Body of pancreas (tissue), 4 donors: ENCODE data around the gene CADPS. TPM values are rescaled to one million over a fixed set of nuclear protein-coding genes. Genes with fewer than 3 reads are reported as not detected.

Source experiments
- ATAC-seq: fragments of 150-250 bp; one replicate; pipeline ENCODE4 v1.9.1; 2016
- DNase-seq, 4 donors: peaks; one replicate each; pipeline ENCODE4 v3.0.0-alpha.2; 2019
- H3K27ac ChIP-seq, 4 donors: fragments of 200-600 bp; sonication (generic); 1 replicate in 3 of 4; 2 replicates in 1 of 4; pipeline versions ENCODE4 v1.5.1 to v1.6.1; 2016 to 2019; ENCODE audit warnings: mild to moderate bottlenecking in 1 of 4, mixed read lengths in 1 of 4, moderate library complexity in 1 of 4
- H3K27me3 ChIP-seq, 2 donors: fragments of 200-600 bp; sonication (generic); one replicate each; pipeline ENCODE4 v1.6.0; 2016; ENCODE audit warnings: mild to moderate bottlenecking in 1 of 2
- H3K36me3 ChIP-seq, 2 donors: fragments of 200-600 bp; sonication (generic); replicated peaks in 1 of 2; 2 replicates each; pipeline ENCODE4 v1.5.1; 2016; ENCODE audit warnings: low read depth in 2 of 2; ENCODE audit not compliant: insufficient read depth in 1 of 2
- H3K4me1 ChIP-seq: fragments of 200-600 bp; sonication (generic); one replicate; pipeline ENCODE4 v1.6.0; 2016
- H3K4me3 ChIP-seq, 2 donors: fragments of 200-600 bp; sonication (generic); 1 replicate in 1 of 2; 2 replicates in 1 of 2; pipeline ENCODE4 v1.5.1; 2016 to 2019
- H3K9me3 ChIP-seq, 3 donors: fragments of 200-600 bp; sonication (generic); 1 replicate in 2 of 3; 2 replicates in 1 of 3; pipeline ENCODE4 v1.5.1; 2016
- CTCF ChIP-seq, 7 experiments: fragments of 450-650 bp in 4 of 7; fragments of 200-600 bp in 3 of 7; sonication (generic) in 3 of 7; IDR thresholded peaks; one replicate each; pipeline ENCODE4 v1.5.1; 2016 to 2019; ENCODE audit warnings: antibody characterized with exemption in 7 of 7
- POLR2A ChIP-seq, 3 donors: fragments of 450-650 bp; IDR thresholded peaks; one replicate each; pipeline ENCODE4 v1.6.1; 2016; ENCODE audit warnings: antibody characterized with exemption in 3 of 3, mild to moderate bottlenecking in 2 of 3
- WGBS, 2 donors: methylation state at CpG; one replicate each; pipeline ENCODE4 v1.1.5; 2017; 5-methylcytosine and 5-hydroxymethylcytosine counted together
- intact Hi-C: fragments of 100-400 bp; cut with DNase I; formaldehyde crosslinking; loops from one replicate; pipeline ENCODE4 v1.15.1; 2023
- total RNA-seq, 2 donors: library from RNA; depleted of rRNA; stranded (reverse); fragments of >200 nt; gene quantifications; one replicate each; pipeline ENCODE4 v1.1.0, GENCODE V29; 2016

CADPS gene
- total RNA-seq, 2 donors from 2014 or later, result 22.1 to 67.6 TPM

GRCh38 chr3:62803276-62803675 lies 71.9 kb downstream of the CADPS start:
- Histone ChIP-seq H3K27me3 (no peaks in the 10 kb centered on the region), H3K36me3 (no peaks in the 10 kb centered on the region), H3K4me3 (no peak overlapping the region), H3K9me3 (no peaks in the 10 kb centered on the region), H3K4me1 (no peaks in the 10 kb centered on the region), H3K27ac (no peak overlapping the region)
- no peak for DNase-seq
- intact Hi-C loops, result no loop called here
- no peak for TF ChIP-seq CTCF (IDR thresholded peaks at IDR 0.05)
- TF ChIP-seq POLR2A (IDR thresholded peaks at IDR 0.05), result no peak
- ATAC-seq, result no peak
- WGBS, 2 donors, result 44 to 45% methylated on average over 2 of the region's 2 CpGs

- Histone ChIP-seq H3K4me1 (no peaks in the 10 kb centered on the region), H3K9me3 (no peaks in the 10 kb centered on the region), H3K36me3 (no peaks in the 10 kb centered on the region), H3K4me3 (no peak overlapping the region), H3K27ac (no peak overlapping the region), H3K27me3 (no peaks in the 10 kb centered on the region)
- 22 to 27% methylated on average over 3 of the region's 3 CpGs for WGBS, 2 donors
- intact Hi-C loops, result no loop called here
- no peak for ATAC-seq
- no peak for DNase-seq
- TF ChIP-seq CTCF (IDR thresholded peaks at IDR 0.05) (no peak), POLR2A (IDR thresholded peaks at IDR 0.05) (no peak)
These were observed 77.2 kb downstream of the CADPS start for GRCh38 chr3:62798000-62798399.

GRCh38 chr3:62797132-62797531 lies 78.1 kb downstream of the CADPS start:
- DNase-seq, result no peak
- intact Hi-C loops, result no loop called here
- Histone ChIP-seq H3K27me3 (no peaks in the 10 kb centered on the region), H3K36me3 (no peaks in the 10 kb centered on the region), H3K4me1 (no peaks in the 10 kb centered on the region), H3K4me3 (no peak overlapping the region), H3K9me3 (no peaks in the 10 kb centered on the region), H3K27ac (no peak overlapping the region)
- 39 to 58% methylated on average over 3 of the region's 3 CpGs for WGBS, 2 donors
- no peak for ATAC-seq
- TF ChIP-seq POLR2A (IDR thresholded peaks at IDR 0.05) (no peak), CTCF (IDR thresholded peaks at IDR 0.05) (no peak)

GRCh38 chr3:62795978-62796657 lies 79.1 kb downstream of the CADPS start:
- no peak for ATAC-seq
- no peaks in the 10 kb centered on the region for H3K27me3 ChIP-seq
- H3K9me3 ChIP-seq, result no peaks in the 10 kb centered on the region
- TF ChIP-seq POLR2A (IDR thresholded peaks at IDR 0.05), result no peak
- TF ChIP-seq CTCF (IDR thresholded peaks at IDR 0.05), result no peak
- no peak overlapping the region for H3K27ac ChIP-seq
- intact Hi-C loops, result no loop called here
- DNase-seq, result no peak
- WGBS, 2 donors, result 61 to 67% methylated on average over 2 of the region's 2 CpGs
- no peak overlapping the region for H3K4me3 ChIP-seq
- no peaks in the 10 kb centered on the region for H3K36me3 ChIP-seq
- no peaks in the 10 kb centered on the region for H3K4me1 ChIP-seq

- ATAC-seq (no peak), DNase-seq (no peak)
- no peak overlapping the region for H3K27ac ChIP-seq
- H3K4me3 ChIP-seq, result no peak overlapping the region
- H3K36me3 ChIP-seq, result no peaks in the 10 kb centered on the region
- TF ChIP-seq CTCF (IDR thresholded peaks at IDR 0.05) (no peak), POLR2A (IDR thresholded peaks at IDR 0.05) (no peak)
- H3K27me3 ChIP-seq, result no peaks in the 10 kb centered on the region
- H3K4me1 ChIP-seq, result no peaks in the 10 kb centered on the region
- intact Hi-C loops, result no loop called here
- 78 to 79% methylated on average over 2 of the region's 2 CpGs for whole genome bisulfite sequencing, 2 donors
- no peaks in the 10 kb centered on the region for H3K9me3 ChIP-seq
These were observed 81.3 kb downstream of the CADPS start for GRCh38 chr3:62793946-62794345.
